ENCODE results near the gene RPS6KA2.

Gene RPS6KA2

DNA sequence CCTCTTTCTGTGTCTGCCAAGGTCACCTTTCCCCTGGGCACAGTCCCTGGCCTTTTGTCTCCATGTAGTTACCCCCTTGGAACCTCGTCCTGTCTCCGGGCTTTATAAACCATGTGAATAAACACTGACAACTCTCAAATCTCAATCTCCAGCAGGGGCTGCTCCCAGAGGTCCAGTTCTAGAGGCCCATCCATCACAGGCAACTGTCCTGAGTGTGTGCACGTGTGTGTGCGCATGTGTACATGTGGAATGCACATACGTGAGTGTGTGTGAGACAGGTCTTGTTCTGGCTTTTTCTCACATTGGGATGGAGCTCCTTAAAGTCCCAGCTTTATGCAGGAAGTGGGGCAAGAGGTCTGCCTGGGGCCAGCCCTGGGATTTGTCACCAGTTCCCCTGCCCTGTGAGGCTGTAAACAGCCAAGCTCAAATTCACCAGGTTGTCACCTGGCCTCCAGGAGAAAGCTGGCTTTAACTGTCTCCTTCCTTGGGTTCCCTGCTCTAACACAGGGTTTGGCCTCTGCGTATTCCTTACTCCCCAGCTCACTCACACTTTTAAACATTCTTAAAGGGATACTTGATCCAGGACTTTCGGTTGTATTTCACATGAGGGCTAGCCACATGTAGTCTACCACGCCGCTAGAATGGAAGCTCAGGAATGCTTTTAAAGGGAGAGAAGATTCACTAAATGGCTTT lies 83.3 kb downstream of the RPS6KA2 start:
- Histone ChIP-seq H4K20me1 (ENCODE audit: insufficient read depth, low read length) (no peaks in the 10 kb centered on the region), H3K4me3 (ENCODE audit: low read depth in 1 of 2, low read length in 2 of 2) (no peak overlapping the region), H3K4me2 (ENCODE audit: insufficient read depth, low read length) (no peak overlapping the region), H3K79me2 (ENCODE audit: insufficient read depth, low read length) (no peaks in the 10 kb centered on the region), H3K9me3 (ENCODE audit: insufficient read depth, low read length, severe bottlenecking) (no peaks in the 10 kb centered on the region), H3K27ac (ENCODE audit: low read length) (no peak overlapping the region), H2AFZ (ENCODE audit: low read depth, low read length) (no peak overlapping the region), H3K27me3 (ENCODE audit: insufficient read depth, low read length, poor library complexity) (no peaks in the 10 kb centered on the region), H3K36me3 (ENCODE audit: insufficient read depth, low read length) (no peaks in the 10 kb centered on the region), H3K9ac (ENCODE audit: low read depth, low read length) (no peak overlapping the region), H3K4me1 (ENCODE audit: insufficient read depth, low read length) (peaks cover 6% of the 10 kb centered on the region)
- DNase-seq (no peak), ATAC-seq (ENCODE audit: insufficient read depth, low read depth) (no peak)
- no peak for TF ChIP-seq EZH2 (IDR thresholded peaks at IDR 0.05; ENCODE audit: borderline replicate concordance, low read depth, low read length, severe bottlenecking)
- TF ChIP-seq, protein P1, sequence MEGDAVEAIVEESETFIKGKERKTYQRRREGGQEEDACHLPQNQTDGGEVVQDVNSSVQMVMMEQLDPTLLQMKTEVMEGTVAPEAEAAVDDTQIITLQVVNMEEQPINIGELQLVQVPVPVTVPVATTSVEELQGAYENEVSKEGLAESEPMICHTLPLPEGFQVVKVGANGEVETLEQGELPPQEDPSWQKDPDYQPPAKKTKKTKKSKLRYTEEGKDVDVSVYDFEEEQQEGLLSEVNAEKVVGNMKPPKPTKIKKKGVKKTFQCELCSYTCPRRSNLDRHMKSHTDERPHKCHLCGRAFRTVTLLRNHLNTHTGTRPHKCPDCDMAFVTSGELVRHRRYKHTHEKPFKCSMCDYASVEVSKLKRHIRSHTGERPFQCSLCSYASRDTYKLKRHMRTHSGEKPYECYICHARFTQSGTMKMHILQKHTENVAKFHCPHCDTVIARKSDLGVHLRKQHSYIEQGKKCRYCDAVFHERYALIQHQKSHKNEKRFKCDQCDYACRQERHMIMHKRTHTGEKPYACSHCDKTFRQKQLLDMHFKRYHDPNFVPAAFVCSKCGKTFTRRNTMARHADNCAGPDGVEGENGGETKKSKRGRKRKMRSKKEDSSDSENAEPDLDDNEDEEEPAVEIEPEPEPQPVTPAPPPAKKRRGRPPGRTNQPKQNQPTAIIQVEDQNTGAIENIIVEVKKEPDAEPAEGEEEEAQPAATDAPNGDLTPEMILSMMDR (IDR thresholded peaks at IDR 0.05; ENCODE audit: borderline replicate concordance, extremely low read depth, low read length, poor library complexity, severe bottlenecking) = no peak

DNA sequence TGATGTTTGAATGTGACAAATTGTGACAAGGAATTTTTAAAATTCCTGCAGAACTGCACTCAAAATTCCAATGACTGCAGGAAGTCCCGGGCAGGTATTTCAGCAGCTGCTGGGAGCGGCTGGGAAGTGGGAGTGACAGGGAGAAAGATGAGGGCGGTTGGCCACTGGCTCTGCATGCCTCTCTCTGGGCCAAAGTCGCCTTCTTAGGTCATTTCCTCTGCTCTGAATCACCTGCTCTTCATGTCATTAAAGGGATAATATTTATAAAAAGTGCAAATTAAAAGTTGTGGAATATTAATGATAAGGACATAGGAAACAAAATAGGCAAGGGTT lies 84.5 kb downstream of the RPS6KA2 start:
- Histone ChIP-seq H3K4me3 (ENCODE audit: low read depth in 1 of 2, low read length in 2 of 2) (no peak overlapping the region), H3K36me3 (ENCODE audit: insufficient read depth, low read length) (no peaks in the 10 kb centered on the region), H4K20me1 (ENCODE audit: insufficient read depth, low read length) (no peaks in the 10 kb centered on the region), H3K9me3 (ENCODE audit: insufficient read depth, low read length, severe bottlenecking) (no peaks in the 10 kb centered on the region), H2AFZ (ENCODE audit: low read depth, low read length) (no peak overlapping the region), H3K27ac (ENCODE audit: low read length) (no peak overlapping the region), H3K79me2 (ENCODE audit: insufficient read depth, low read length) (no peaks in the 10 kb centered on the region), H3K4me1 (ENCODE audit: insufficient read depth, low read length) (peaks cover 6% of the 10 kb centered on the region), H3K4me2 (ENCODE audit: insufficient read depth, low read length) (no peak overlapping the region), H3K27me3 (ENCODE audit: insufficient read depth, low read length, poor library complexity) (no peaks in the 10 kb centered on the region), H3K9ac (ENCODE audit: low read depth, low read length) (no peak overlapping the region)
- DNase-seq (no peak), ATAC-seq (ENCODE audit: insufficient read depth, low read depth) (no peak)
- TF ChIP-seq EZH2 (IDR thresholded peaks at IDR 0.05; ENCODE audit: borderline replicate concordance, low read depth, low read length, severe bottlenecking) = no peak
- TF ChIP-seq, protein P1 (IDR thresholded peaks at IDR 0.05; ENCODE audit: borderline replicate concordance, extremely low read depth, low read length, poor library complexity, severe bottlenecking) = no peak

DNA sequence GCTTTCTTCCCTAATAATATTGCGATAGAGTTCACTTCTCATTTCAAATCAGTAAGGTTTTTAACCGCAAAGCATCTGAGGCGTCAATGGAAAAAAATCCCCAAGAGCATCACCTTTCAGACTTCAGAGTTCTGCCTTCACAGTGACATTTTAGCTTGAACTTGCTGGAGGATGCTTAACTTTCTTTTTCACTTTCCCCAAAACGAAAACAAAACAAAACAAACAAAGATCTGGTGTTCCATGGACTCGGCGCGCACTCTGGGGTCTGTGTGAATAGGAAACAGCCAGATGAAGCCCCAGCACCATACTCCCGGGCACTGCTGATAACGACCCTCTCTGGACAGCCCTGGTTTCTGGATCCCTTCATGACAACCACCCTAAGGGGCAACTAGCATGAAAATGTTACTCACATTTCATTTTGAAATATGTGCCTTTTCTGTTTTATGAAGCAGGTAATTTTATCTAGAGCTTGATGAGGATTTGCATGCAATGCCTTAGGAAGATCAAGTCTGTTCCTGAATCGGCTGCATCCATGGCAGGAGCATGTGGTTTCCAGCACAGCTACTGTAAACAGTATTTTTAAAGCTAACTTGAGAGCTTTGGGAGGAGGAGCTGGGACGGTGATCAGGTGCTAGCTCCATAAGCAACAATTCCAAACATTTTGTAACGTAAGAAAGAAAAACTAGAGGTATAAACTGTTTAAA lies 85.0 kb downstream of the RPS6KA2 start:
- Histone ChIP-seq H3K9me3 (ENCODE audit: insufficient read depth, low read length, severe bottlenecking) (no peaks in the 10 kb centered on the region), H3K79me2 (ENCODE audit: insufficient read depth, low read length) (no peaks in the 10 kb centered on the region), H3K4me3 (ENCODE audit: low read depth in 1 of 2, low read length in 2 of 2) (no peak overlapping the region), H3K27me3 (ENCODE audit: insufficient read depth, low read length, poor library complexity) (no peaks in the 10 kb centered on the region), H2AFZ (ENCODE audit: low read depth, low read length) (no peak overlapping the region), H3K4me2 (ENCODE audit: insufficient read depth, low read length) (no peak overlapping the region), H3K36me3 (ENCODE audit: insufficient read depth, low read length) (no peaks in the 10 kb centered on the region), H3K4me1 (ENCODE audit: insufficient read depth, low read length) (peaks cover 6% of the 10 kb centered on the region), H4K20me1 (ENCODE audit: insufficient read depth, low read length) (no peaks in the 10 kb centered on the region), H3K9ac (ENCODE audit: low read depth, low read length) (no peak overlapping the region), H3K27ac (ENCODE audit: low read length) (no peak overlapping the region)
- TF ChIP-seq EZH2 (IDR thresholded peaks at IDR 0.05; ENCODE audit: borderline replicate concordance, low read depth, low read length, severe bottlenecking) = no peak
- TF ChIP-seq, protein P1 (IDR thresholded peaks at IDR 0.05; ENCODE audit: borderline replicate concordance, extremely low read depth, low read length, poor library complexity, severe bottlenecking) = no peak
- DNase-seq (no peak), ATAC-seq (ENCODE audit: insufficient read depth, low read depth) (no peak)
